ENCODE results near the gene ABHD5. TPM values are rescaled to one million over a fixed set of nuclear protein-coding genes. Genes with fewer than 3 reads are reported as not detected.

ABHD5 gene
- total RNA-seq = 10 to 100 TPM; 12.4 to 50.6 (median 22.8) TPM

GRCh38 chr3:43690400-43691119 lies at the start of gene ABHD5:
Gene ABHD5 (plus strand): TSS chr3:43690938. CDS start chr3:43690993, 55 bp downstream.
- peak; percentile 99 to 100 for TF ChIP-seq POLR2A (IDR thresholded peaks at IDR 0.05)
- TF ChIP-seq CTCF (IDR thresholded peaks at IDR 0.05) = peak in 3 of 6 experiments; percentile 35 to 45 (median 36)
- H3K4me1 ChIP-seq = peaks cover 0 to 14% (median 0%) of the 10 kb centered on the region in 4 donors
- H3K4me3 ChIP-seq = peak within 1 kb of the TSS; percentile 80 to 95 (median 88)
- peak within 1 kb of the TSS; percentile 91 to 99 (median 94) for H3K27ac ChIP-seq
- no peaks in the 10 kb centered on the region for H3K9me3 ChIP-seq
- H3K27me3 ChIP-seq = no peaks in the 10 kb centered on the region
- no peaks in the 10 kb centered on the region for H3K36me3 ChIP-seq
- peak; percentile 87 to 95 (median 94) for DNase-seq

- no peak for DNase-seq
- no peak overlapping the region for H3K27ac ChIP-seq
- H3K4me1 ChIP-seq = no peaks in the 10 kb centered on the region
- no peaks in the 10 kb centered on the region for H3K9me3 ChIP-seq
- no peak overlapping the region for H3K4me3 ChIP-seq
- H3K27me3 ChIP-seq = no peaks in the 10 kb centered on the region
- H3K36me3 ChIP-seq = no peaks in the 10 kb centered on the region
- no peak for TF ChIP-seq POLR2A (IDR thresholded peaks at IDR 0.05)
- no peak for TF ChIP-seq CTCF (IDR thresholded peaks at IDR 0.05)
Measured at GRCh38 chr3:43641306-43642114, 49.2 kb upstream of the ABHD5 start.

GRCh38 chr3:43644443-43644842 lies 46.3 kb upstream of the ABHD5 start:
- DNase-seq = no peak
- Histone ChIP-seq H3K27ac (no peak overlapping the region), H3K27me3 (no peaks in the 10 kb centered on the region), H3K4me1 (peaks cover 0 to 3% (median 0%) of the 10 kb centered on the region in 4 donors), H3K36me3 (no peaks in the 10 kb centered on the region), H3K9me3 (no peaks in the 10 kb centered on the region), H3K4me3 (no peak overlapping the region)
- TF ChIP-seq CTCF (IDR thresholded peaks at IDR 0.05) (no peak), POLR2A (IDR thresholded peaks at IDR 0.05) (no peak)

- no peaks in the 10 kb centered on the region for H3K9me3 ChIP-seq
- peaks cover 0 to 3% (median 0%) of the 10 kb centered on the region in 4 donors for H3K4me1 ChIP-seq
- no peaks in the 10 kb centered on the region for H3K36me3 ChIP-seq
- no peaks in the 10 kb centered on the region for H3K27me3 ChIP-seq
- DNase-seq = no peak
- H3K27ac ChIP-seq = peak overlapping the region in 1 of 4 donors; percentile 60
- no peak overlapping the region for H3K4me3 ChIP-seq
- TF ChIP-seq CTCF (IDR thresholded peaks at IDR 0.05) (no peak), POLR2A (IDR thresholded peaks at IDR 0.05) (no peak)
Measured at GRCh38 chr3:43647331-43648166, 43.2 kb upstream of the ABHD5 start.

- H3K27me3 ChIP-seq = no peaks in the 10 kb centered on the region
- no peaks in the 10 kb centered on the region for H3K9me3 ChIP-seq
- no peak for TF ChIP-seq CTCF (IDR thresholded peaks at IDR 0.05)
- TF ChIP-seq POLR2A (IDR thresholded peaks at IDR 0.05) = no peak
- H3K36me3 ChIP-seq = no peaks in the 10 kb centered on the region
- DNase-seq = no peak
- H3K4me3 ChIP-seq = no peak overlapping the region
- peaks cover 0 to 3% (median 0%) of the 10 kb centered on the region in 4 donors for H3K4me1 ChIP-seq
- no peak overlapping the region for H3K27ac ChIP-seq
Measured at GRCh38 chr3:43648957-43649356, 41.8 kb upstream of the ABHD5 start.

Measured in Peyer's patch (tissue), 4 donors.